ENCODE measurements around the gene ST6GALNAC5. TPM values are rescaled to one million over a fixed set of nuclear protein-coding genes. Genes with fewer than 3 reads are reported as not detected.
A peak's percentile ranks its signal among the peaks of the same experiment; 100 is the strongest.

Gene ST6GALNAC5
- polyA plus RNA-seq, 3 donors: not detected

DNA sequence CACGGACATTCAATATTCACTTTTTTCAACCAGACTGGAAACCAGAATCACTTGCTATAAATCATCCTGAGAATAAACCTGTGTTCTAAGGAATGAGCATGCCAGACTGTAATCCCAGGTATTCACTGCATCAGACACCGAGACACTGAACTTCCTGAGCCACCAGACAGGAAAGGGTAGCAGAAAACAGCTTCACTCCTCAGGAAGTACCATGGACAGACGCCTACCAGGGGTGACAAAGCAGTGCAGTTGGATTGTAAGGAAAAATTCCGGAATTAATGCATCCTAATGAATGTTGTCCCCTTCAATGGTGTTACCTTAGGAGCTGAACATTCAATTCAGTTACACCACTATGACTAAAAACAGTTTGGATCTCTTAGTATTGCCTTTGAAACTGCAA lies 195.8 kb downstream of the ST6GALNAC5 start:
- intact Hi-C loops (cut with micrococcal nuclease): no loop called here
- Mint-ChIP-seq H3K9me3 (peaks cover 0 to 4% (median 0%) of the 10 kb centered on the region in 7 donors), H3K4me3 (no peak overlapping the region), H3K27ac (peak overlapping the region in 1 of 7 donors; percentile 4), H3K4me1 (peaks cover 17% of the 10 kb centered on the region), H3K36me3 (no peaks in the 10 kb centered on the region), H3K27me3 (ENCODE audit: low read depth in 3 of 3) (peaks cover 0 to 17% (median 2%) of the 10 kb centered on the region in 3 donors)
- H3K9me3 ChIP-seq (replicated peaks in 1 of 2; ENCODE audit: control insufficient read depth in 1 of 2, insufficient read depth in 1 of 2, low read length in 2 of 2): no peaks in the 10 kb centered on the region
- no peak overlapping the region for H3K4me2 ChIP-seq (replicated peaks; ENCODE audit: extremely low read depth, low read length, poor library complexity, severe bottlenecking)
- no peak overlapping the region for H3K27ac ChIP-seq (ENCODE audit: low read depth in 1 of 2, low read length in 2 of 2)
- H3K36me3 ChIP-seq (replicated peaks in 1 of 2; ENCODE audit: control insufficient read depth in 1 of 2, insufficient read depth in 2 of 2, low read length in 2 of 2): no peaks in the 10 kb centered on the region
- peaks cover 9% of the 10 kb centered on the region in 2 donors for H3K4me1 ChIP-seq (ENCODE audit: control insufficient read depth in 1 of 2, insufficient read depth in 2 of 2, low read length in 2 of 2)
- H2AFZ ChIP-seq (ENCODE audit: insufficient read depth, low read depth, low read length, poor library complexity, severe bottlenecking): no peak overlapping the region
- TF ChIP-seq, protein P1, sequence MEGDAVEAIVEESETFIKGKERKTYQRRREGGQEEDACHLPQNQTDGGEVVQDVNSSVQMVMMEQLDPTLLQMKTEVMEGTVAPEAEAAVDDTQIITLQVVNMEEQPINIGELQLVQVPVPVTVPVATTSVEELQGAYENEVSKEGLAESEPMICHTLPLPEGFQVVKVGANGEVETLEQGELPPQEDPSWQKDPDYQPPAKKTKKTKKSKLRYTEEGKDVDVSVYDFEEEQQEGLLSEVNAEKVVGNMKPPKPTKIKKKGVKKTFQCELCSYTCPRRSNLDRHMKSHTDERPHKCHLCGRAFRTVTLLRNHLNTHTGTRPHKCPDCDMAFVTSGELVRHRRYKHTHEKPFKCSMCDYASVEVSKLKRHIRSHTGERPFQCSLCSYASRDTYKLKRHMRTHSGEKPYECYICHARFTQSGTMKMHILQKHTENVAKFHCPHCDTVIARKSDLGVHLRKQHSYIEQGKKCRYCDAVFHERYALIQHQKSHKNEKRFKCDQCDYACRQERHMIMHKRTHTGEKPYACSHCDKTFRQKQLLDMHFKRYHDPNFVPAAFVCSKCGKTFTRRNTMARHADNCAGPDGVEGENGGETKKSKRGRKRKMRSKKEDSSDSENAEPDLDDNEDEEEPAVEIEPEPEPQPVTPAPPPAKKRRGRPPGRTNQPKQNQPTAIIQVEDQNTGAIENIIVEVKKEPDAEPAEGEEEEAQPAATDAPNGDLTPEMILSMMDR (IDR thresholded peaks at IDR 0.05): no peak
- no peaks in the 10 kb centered on the region for H4K20me1 ChIP-seq (ENCODE audit: insufficient read depth, low read length)
- peaks cover 3 to 23% of the 10 kb centered on the region in 2 donors for H3K27me3 ChIP-seq (ENCODE audit: control insufficient read depth in 2 of 2, insufficient read depth in 2 of 2, low read length in 2 of 2)
- DNase-seq: no peak
- H3K79me2 ChIP-seq (ENCODE audit: insufficient read depth, low read length): no peaks in the 10 kb centered on the region
- 79% methylated on average over 2 of the region's 4 CpGs for WGBS (ENCODE audit: insufficient coverage)
- H3K4me3 ChIP-seq (replicated peaks in 1 of 3; ENCODE audit: low read depth in 2 of 3, low read length in 3 of 3): no peak overlapping the region
- no peak overlapping the region for H3K9ac ChIP-seq (ENCODE audit: insufficient read depth, low read length, poor library complexity, severe bottlenecking)

DNA sequence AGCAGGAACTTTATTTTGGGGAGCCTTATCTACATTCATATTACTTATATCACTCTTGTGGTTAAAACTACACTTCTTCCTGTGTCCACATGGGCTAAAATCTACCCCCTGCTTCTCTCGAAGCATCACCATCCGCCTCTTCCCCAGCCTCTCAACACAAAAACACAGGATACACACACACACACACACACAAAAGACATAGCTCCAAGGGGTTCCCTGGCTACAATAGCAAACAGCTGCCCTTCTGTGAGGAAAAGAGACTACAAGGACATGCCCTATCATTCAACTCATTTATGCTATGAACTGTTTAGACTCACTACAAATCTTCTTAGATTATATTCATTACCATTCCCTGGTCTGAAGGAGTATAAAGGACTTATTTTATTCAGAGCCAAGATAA lies 197.0 kb downstream of the ST6GALNAC5 start:
- no peak overlapping the region for H2AFZ ChIP-seq (ENCODE audit: insufficient read depth, low read depth, low read length, poor library complexity, severe bottlenecking)
- TF ChIP-seq, protein P1 (IDR thresholded peaks at IDR 0.05): no peak
- peaks cover 6 to 23% of the 10 kb centered on the region in 2 donors for H3K27me3 ChIP-seq (ENCODE audit: control insufficient read depth in 2 of 2, insufficient read depth in 2 of 2, low read length in 2 of 2)
- no peaks in the 10 kb centered on the region for H3K9me3 ChIP-seq (replicated peaks in 1 of 2; ENCODE audit: control insufficient read depth in 1 of 2, insufficient read depth in 1 of 2, low read length in 2 of 2)
- Mint-ChIP-seq H3K4me3 (no peak overlapping the region), H3K27ac (no peak overlapping the region), H3K4me1 (peaks cover 17% of the 10 kb centered on the region), H3K36me3 (no peaks in the 10 kb centered on the region), H3K9me3 (peaks cover 0 to 4% (median 0%) of the 10 kb centered on the region in 7 donors), H3K27me3 (ENCODE audit: low read depth in 3 of 3) (peaks cover 0 to 16% (median 2%) of the 10 kb centered on the region in 3 donors)
- peaks cover 9% of the 10 kb centered on the region in 2 donors for H3K4me1 ChIP-seq (ENCODE audit: control insufficient read depth in 1 of 2, insufficient read depth in 2 of 2, low read length in 2 of 2)
- H3K4me2 ChIP-seq (replicated peaks; ENCODE audit: extremely low read depth, low read length, poor library complexity, severe bottlenecking): no peak overlapping the region
- H3K4me3 ChIP-seq (replicated peaks in 1 of 3; ENCODE audit: low read depth in 2 of 3, low read length in 3 of 3): no peak overlapping the region
- WGBS (ENCODE audit: insufficient coverage): 76% methylated on average over 2 of the region's 2 CpGs
- H3K36me3 ChIP-seq (replicated peaks in 1 of 2; ENCODE audit: control insufficient read depth in 1 of 2, insufficient read depth in 2 of 2, low read length in 2 of 2): no peaks in the 10 kb centered on the region
- H3K9ac ChIP-seq (ENCODE audit: insufficient read depth, low read length, poor library complexity, severe bottlenecking): no peak overlapping the region
- DNase-seq: no peak
- no peaks in the 10 kb centered on the region for H3K79me2 ChIP-seq (ENCODE audit: insufficient read depth, low read length)
- intact Hi-C loops (cut with micrococcal nuclease): no loop called here
- no peaks in the 10 kb centered on the region for H4K20me1 ChIP-seq (ENCODE audit: insufficient read depth, low read length)
- no peak overlapping the region for H3K27ac ChIP-seq (ENCODE audit: low read depth in 1 of 2, low read length in 2 of 2)
